Spleen (tissue), 7 donors: ENCODE results near the gene PARVA.

Experiments used
- CTCF ChIP-seq, 11 experiments: fragments of 200-600 bp in 7 of 11; fragments of 450-650 bp in 4 of 11; sonication (generic) in 4 of 11; IDR thresholded peaks in 8 of 11; conservative IDR thresholded peaks in 3 of 11; 1 replicate in 7 of 11; 2 replicates in 4 of 11; pipeline versions ENCODE4 v1.4.0 to v1.8.0; 2016 to 2021; ENCODE audit warnings: antibody characterized with exemption in 11 of 11, inconsistent platforms in 4 of 11, mild to moderate bottlenecking in 1 of 11
- POLR2A ChIP-seq, 3 donors: fragments of 450-650 bp; IDR thresholded peaks; one replicate each; pipeline ENCODE4 v1.5.1; 2017; ENCODE audit warnings: antibody characterized with exemption in 3 of 3, mild to moderate bottlenecking in 1 of 3
- POLR2AphosphoS5 ChIP-seq, 3 donors: sonication (generic); formaldehyde crosslinking; IDR thresholded peaks; one replicate each; pipeline ENCODE4 v1.5.1; 2017; ENCODE audit warnings: antibody characterized with exemption in 3 of 3
- donor health status: DM: no; HTN: no; CAD: no; lungs with moderate emphysema.
- donor health status: DM: no; HTN: no; CAD: no.
- donor health status: DM: no; HTN: no; CAD: no.

- TF ChIP-seq CTCF (IDR thresholded peaks at IDR 0.05 in 8 of 11, conservative IDR thresholded peaks at IDR 0.05 in 3 of 11): no peak
- no peak for TF ChIP-seq POLR2A (IDR thresholded peaks at IDR 0.05)
- TF ChIP-seq POLR2AphosphoS5 (IDR thresholded peaks at IDR 0.05): no peak
These were observed 82.6 kb downstream of the PARVA start for GRCh38 chr11:12459865-12460444.
